CD4-positive, alpha-beta T cell treated with Interleukin-2 at 100 ng/mL for 4 hours (primary cell): ENCODE data around the gene ASTN2.

Experiments used
- DNase-seq: peaks from one replicate; pipeline ENCODE4 v3.0.0-alpha.2; 2020; ENCODE audit warnings: low spot score

Gene ASTN2

GRCh38 chr9:117368684-117369230, 46.1 kb downstream of the ASTN2 start:
- DNase-seq, result no peak

GRCh38 chr9:117365438-117365837, 49.4 kb downstream of the ASTN2 start:
- DNase-seq, result no peak

- no peak for DNase-seq
Observed at GRCh38 chr9:117363006-117363405, 51.9 kb downstream of the ASTN2 start.

GRCh38 chr9:117359910-117360309, 54.9 kb downstream of the ASTN2 start:
- DNase-seq, result no peak

- DNase-seq, result no peak
Observed at GRCh38 chr9:117355542-117355941, 59.3 kb downstream of the ASTN2 start.

GRCh38 chr9:117354997-117355396, 59.9 kb downstream of the ASTN2 start:
- DNase-seq, result no peak

- no peak for DNase-seq
Observed at GRCh38 chr9:117354244-117354847, 60.5 kb downstream of the ASTN2 start.

GRCh38 chr9:117344892-117345660, 69.8 kb downstream of the ASTN2 start:
- DNase-seq, result no peak

GRCh38 chr9:117343427-117343826, 71.4 kb downstream of the ASTN2 start:
- no peak for DNase-seq

GRCh38 chr9:117341151-117341550, 73.7 kb downstream of the ASTN2 start:
- no peak for DNase-seq

- no peak for DNase-seq
Observed at GRCh38 chr9:117340422-117340821, 74.4 kb downstream of the ASTN2 start.

- no peak for DNase-seq
Observed at GRCh38 chr9:117335837-117336433, 78.9 kb downstream of the ASTN2 start.

GRCh38 chr9:117334101-117334500, 80.8 kb downstream of the ASTN2 start:
- DNase-seq, result no peak

GRCh38 chr9:117325831-117326230, 89.0 kb downstream of the ASTN2 start:
- no peak for DNase-seq

- no peak for DNase-seq
Observed at GRCh38 chr9:117325110-117325731, 89.6 kb downstream of the ASTN2 start.

GRCh38 chr9:117323390-117323789, 91.5 kb downstream of the ASTN2 start:
- no peak for DNase-seq

GRCh38 chr9:117317192-117317591, 97.7 kb downstream of the ASTN2 start:
- DNase-seq, result no peak

- no peak for DNase-seq
Observed at GRCh38 chr9:117315236-117315635, 99.6 kb downstream of the ASTN2 start.

GRCh38 chr9:117313989-117314388, 100.9 kb downstream of the ASTN2 start:
- DNase-seq, result no peak

- DNase-seq, result no peak
Observed at GRCh38 chr9:117307701-117308100, 107.2 kb downstream of the ASTN2 start.

- DNase-seq, result no peak
Observed at GRCh38 chr9:117306032-117306431, 108.8 kb downstream of the ASTN2 start.

- DNase-seq, result no peak
Observed at GRCh38 chr9:117305454-117305853, 109.4 kb downstream of the ASTN2 start.

- DNase-seq, result no peak
Observed at GRCh38 chr9:117304549-117304948, 110.3 kb downstream of the ASTN2 start.
